ENCODE measurements around the gene PRKCH.

Gene PRKCH

GRCh38 chr14:61498303-61498702, 176.9 kb downstream of the PRKCH start:
- DNase-seq, result no peak

GRCh38 chr14:61498811-61499210, 177.4 kb downstream of the PRKCH start:
- no peak for DNase-seq

GRCh38 chr14:61499991-61500390, 178.6 kb downstream of the PRKCH start:
- no peak for DNase-seq

DNA sequence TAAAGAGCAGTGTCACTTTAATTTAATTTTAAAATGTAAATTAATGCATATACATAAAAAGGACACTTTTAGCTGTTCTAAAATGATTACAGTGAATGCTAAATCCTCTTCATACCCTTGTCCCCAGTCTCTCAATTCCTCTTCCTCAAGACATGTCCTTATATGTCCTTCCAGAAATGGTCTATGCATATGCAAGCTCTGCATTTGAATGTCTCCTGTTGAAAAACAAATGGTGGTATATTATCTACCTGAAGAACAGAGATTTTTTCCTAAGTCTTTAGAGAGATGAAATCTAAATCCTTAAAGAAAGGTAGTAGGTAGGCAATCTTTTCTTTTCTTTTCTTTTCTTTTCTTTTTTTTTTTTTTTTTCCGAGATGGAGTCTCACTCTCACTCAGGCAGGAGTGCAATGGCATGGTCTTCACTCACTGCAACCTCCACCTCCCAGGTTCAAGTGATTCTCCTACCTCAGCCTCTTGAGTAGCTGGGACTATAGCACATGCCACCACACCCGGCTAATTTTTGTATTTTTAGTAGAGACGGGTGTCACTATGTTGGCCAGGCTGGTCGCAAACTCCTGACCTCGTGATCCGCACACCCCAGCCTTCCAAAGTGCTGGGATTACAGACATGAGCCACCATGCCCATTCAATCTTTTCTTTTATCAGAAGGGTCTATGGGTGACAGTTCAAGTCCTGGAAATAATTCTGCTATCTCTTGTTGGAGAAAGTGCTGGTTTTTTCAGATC, 180.5 kb downstream of the PRKCH start:
- no peak for DNase-seq

GRCh38 chr14:61502459-61503093, 181.2 kb downstream of the PRKCH start:
- DNase-seq, result peak in 1 of 2 experiments; percentile 60

DNA sequence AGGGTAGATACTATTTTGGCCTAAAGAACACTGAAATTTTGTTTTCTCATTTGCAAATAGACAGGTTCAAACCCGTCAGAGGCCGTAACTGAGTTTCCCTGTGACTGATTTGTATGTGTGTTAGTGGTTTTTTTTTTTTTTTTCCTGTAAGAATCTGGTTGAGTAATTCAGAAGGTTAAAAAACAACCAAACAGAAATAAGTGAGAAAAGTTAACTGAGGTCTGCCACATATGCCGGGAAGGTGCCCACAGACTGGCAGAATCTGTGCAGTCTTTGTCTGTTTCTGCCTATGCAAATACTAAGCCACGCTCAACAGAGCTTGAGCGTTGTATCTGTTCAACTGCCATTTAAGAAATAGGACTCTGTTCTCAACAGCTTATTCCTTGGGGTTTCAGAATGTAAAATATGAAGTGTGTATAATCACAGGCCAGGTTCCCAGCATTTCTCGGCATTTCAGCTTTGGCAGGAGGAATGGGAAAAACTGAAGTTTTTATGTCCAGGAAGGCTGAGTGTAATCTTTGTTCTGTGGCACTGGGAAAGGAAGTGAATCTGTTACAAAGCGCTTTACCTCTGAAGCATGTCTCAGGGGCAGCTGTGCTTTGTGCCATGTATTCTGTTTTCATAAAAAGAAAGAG, 181.9 kb downstream of the PRKCH start:
- DNase-seq, result peak; percentile 61 to 75

DNA sequence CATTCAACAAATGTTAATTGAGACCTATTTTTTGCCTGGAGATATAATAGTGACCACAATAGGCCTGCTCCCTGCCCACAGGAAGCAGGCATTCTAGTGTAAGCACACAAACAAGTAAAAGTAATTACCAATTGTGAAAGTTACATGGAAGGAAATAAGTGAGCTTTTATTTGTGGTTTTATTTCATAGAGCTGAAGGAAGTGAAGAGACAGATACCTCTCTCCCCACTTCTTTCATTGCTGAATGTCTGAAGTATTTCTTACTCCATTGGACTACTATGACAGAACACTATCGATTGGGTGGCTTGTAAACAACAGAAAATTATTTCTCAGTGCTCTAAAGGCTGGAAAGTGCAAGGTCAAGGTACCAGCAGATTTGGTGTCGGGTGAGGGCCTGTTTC, 183.5 kb downstream of the PRKCH start:
- no peak for DNase-seq

GRCh38 chr14:61505815-61506809, 184.7 kb downstream of the PRKCH start:
- peak in 1 of 2 experiments; percentile 40 for DNase-seq

- DNase-seq, result no peak
These were observed 187.1 kb downstream of the PRKCH start for GRCh38 chr14:61508526-61508925.

DNA sequence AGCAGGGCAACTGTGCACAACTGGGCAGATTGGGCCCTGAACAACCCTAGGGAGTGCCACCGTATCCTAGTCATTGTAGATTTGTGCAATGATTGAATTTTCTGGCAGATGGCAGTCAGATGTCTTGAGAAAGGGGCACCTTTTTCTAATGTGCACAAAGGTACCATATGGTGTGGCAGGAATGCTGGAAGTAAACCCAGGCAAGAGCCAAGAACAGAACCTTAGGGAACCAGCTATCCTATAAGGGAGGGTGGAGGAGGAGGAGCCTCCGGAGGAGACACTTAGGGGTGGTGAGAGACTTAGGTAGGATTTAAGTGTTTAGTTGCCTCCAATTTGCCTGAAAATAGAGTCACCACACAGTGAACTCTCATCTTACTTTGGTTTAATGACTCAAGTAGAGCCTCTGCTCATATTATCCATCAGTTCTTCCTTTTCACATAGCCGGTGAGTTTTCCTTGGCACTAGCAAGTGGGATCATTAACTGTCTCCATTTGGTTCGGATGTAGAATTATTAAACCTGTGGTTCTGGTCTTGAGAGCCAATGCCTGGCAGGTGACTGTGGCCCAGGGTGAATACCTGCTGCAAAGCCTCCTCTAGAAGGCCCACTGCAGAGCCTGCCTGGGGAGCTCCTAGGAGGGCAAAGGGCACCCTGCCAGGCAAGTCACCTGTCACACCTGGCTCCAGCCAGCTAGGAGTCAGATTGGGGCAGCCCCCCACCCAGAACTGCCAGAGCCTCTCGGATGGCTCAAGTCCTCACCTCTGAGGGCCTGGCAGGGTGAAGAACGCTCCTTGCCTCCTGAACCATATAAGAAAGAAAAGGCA, 189.6 kb downstream of the PRKCH start:
- peak in 1 of 2 experiments; percentile 43 for DNase-seq

GRCh38 chr14:61511558-61511948, 190.2 kb downstream of the PRKCH start:
- DNase-seq, result peak; percentile 68 to 76

DNA sequence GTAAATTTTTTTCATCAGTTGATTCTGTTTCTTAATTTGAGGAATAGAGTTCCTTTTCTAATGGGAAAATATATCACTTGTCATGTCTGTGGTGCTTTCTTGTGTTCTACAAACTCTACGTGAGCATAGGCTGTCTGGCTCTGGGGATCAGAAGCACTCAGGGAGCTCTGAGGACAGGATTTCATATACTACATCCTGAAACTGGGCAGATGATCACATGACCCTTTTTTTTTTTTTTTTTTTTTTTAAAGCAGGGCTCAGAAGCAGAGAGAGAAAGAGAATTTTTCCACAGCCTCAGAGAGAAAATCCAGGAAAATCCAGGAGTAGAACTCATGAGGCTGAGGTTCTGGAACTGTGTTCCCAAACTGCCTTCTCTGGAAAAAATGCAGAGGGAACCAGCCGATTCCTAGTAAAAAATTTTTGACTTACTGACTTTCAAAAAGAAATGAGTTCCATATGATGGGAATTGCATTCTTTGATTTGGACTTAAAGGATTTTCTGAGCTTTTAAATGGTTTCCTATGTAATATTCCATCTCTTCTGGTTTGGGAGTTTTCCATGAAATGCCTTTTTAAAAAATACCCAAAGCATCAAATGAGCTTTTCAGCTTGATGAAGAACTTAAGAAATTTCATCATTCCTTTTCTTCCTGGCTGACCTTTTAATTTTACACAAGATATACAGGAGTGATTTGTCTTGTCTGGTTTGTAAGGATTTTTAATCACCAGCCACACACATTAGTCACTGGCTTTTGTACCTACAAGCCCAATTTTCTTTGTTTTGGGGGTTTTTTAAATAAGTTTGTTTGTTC, 190.9 kb downstream of the PRKCH start:
- no peak for DNase-seq

DNA sequence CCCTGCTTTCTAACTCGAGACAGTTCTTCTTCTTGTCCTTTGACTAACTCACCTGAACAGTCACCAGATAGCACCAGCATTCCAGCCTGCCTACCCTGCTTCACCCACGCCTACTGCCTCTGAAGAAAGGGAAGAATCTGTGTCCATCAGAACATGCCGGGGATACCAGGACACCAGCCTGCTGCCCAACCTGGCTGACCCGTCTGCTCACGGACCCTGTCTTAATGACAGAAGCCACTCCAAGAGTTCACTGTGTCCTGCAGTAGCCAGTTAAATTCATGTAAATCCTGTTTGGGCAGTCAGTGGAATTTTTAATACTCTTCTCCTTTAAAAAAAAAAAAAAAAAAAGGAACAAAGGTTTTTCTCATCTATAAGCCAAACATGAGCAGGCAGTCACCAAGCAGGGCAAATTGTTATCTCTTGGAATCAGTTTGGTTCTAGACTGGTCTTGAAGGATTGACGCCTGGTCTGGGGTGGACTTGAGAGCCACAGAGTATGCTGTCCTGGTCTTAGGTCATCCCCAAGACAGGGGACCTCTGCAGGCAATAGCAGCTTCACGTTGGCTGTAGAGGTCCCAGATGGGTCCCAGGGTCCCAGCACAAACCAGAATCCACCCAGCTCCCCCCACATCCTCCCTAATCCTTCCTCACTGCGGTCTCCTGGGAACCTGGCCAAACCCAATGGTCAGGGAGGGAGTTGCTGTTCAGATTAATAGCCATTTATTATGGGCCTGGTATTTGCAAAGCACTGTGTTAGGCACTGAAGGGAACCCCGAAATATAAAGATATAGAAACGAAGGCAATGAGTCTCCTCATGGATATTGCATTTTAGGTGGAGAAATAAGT, 192.8 kb downstream of the PRKCH start:
- no peak for DNase-seq

GRCh38 chr14:61514927-61515326, 193.5 kb downstream of the PRKCH start:
- no peak for DNase-seq

GRCh38 chr14:61515436-61516117, 194.2 kb downstream of the PRKCH start:
- no peak for DNase-seq

DNA sequence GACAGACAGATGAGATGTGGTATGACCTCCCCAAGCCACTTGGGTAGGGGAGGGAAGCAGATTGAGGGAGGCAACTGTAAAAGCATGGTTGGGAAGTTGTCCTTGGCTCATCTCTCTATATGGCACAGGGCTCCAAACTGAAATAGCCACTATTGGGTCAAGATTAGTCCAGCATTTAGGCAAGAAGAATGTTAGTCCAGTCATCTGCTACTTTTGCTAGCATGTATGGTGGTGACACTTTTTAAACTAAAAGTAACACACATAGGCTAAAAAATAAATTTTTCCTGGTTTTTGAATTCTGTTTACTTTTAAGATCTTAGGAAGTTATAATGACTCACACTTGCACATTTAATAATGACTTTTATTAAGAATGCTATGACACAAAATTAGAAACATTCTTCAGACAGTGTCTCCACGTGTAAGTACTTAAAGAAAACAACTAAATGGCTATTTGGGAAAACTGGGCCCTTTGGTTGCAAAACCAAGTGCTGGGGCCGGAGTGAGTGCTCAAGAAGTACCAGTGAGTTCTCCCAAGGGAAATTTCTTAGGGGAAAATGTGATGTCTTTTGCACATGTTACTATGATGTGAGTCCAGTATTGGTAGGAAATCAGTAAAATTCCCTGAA, 194.9 kb downstream of the PRKCH start:
- no peak for DNase-seq

- DNase-seq, result no peak
These were observed 195.7 kb downstream of the PRKCH start for GRCh38 chr14:61516964-61517653.

GRCh38 chr14:61517911-61518384, 196.6 kb downstream of the PRKCH start:
- no peak for DNase-seq

All from activated CD4-positive, alpha-beta T cell treated with anti-CD3 and anti-CD28 coated beads, Interleukin-2, amount 50 U/mL, for 48 hours (primary cell).